ENCODE results near the gene RTN4IP1. TPM values are rescaled to one million over a fixed set of nuclear protein-coding genes. Genes with fewer than 3 reads are reported as not detected.
"Not testable (repeated sequence)": the region's sequence is repeated elsewhere in the genome, so short reads cannot be mapped to it uniquely, and the experiment has no call there.

Gene RTN4IP1
- total RNA-seq, 1 experiment from 2014 or later = 12.5 TPM

DNA sequence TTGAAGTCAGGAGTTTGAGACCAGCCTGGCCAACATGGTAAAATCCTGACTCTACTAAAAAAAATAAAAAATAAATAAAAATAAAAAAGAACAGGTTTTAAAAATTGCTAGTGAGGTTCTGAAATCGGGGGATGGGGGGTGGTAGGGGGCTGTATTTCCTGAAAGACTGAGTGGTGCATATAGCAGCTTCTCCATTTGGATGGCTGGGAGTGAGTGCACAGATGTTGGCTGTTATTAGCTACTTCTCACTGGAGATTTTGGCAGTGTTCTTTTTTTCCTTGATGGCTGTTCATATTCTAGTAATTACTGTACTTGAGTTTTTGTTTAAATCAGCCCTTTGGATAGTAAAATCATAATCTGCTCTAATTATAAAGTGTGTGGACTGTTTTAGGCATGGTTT, 79.8 kb downstream of the RTN4IP1 start:
- no peak overlapping the region for H3K27ac ChIP-seq (ENCODE audit: insufficient read length, low read depth, low read length)
- no peak overlapping the region for H3K23ac ChIP-seq (ENCODE audit: insufficient read length, low read depth, low read length)
- no peak for DNase-seq
- no peaks in the 10 kb centered on the region for H3K23me2 ChIP-seq (ENCODE audit: insufficient read length, low read depth, low read length, poor library complexity, severe bottlenecking)
- H3K9ac ChIP-seq (ENCODE audit: extremely low read depth, insufficient read length, low read length) = no peak overlapping the region
- no peak overlapping the region for H2AFZ ChIP-seq (ENCODE audit: low read length)
- no peak overlapping the region for H4K91ac ChIP-seq (ENCODE audit: insufficient read length, low read depth, low read length)
- no peak overlapping the region for H2AK5ac ChIP-seq (ENCODE audit: insufficient read length, low read length)
- H2BK5ac ChIP-seq (ENCODE audit: insufficient read length, low read length) = no peak overlapping the region
- H3K9me3 ChIP-seq (ENCODE audit: control insufficient read depth, low read depth, low read length) = no peaks in the 10 kb centered on the region
- no peak overlapping the region for H4K8ac ChIP-seq (replicated peaks; ENCODE audit: insufficient read length, low read depth, low read length)
- H3K56ac ChIP-seq (ENCODE audit: insufficient read length, low read depth, low read length) = no peak overlapping the region
- Mint-ChIP-seq H3K9me3 (no peaks in the 10 kb centered on the region), H3K36me3 (ENCODE audit: insufficient read depth in 1 of 3, low read depth in 3 of 3) (peaks cover 0 to 8% (median 7%) of the 10 kb centered on the region in 3 experiments; a peak in 3 of 7 replicates), H3K4me3 (no peak overlapping the region), H3K4me1 (peaks cover 8 to 16% of the 10 kb centered on the region in 2 experiments), H3K27ac (no peak overlapping the region), H3K27me3 (ENCODE audit: low read depth) (no peaks in the 10 kb centered on the region)
- no peak overlapping the region for H2BK12ac ChIP-seq (ENCODE audit: insufficient read length, low read depth, low read length)
- no peaks in the 10 kb centered on the region for H3K79me2 ChIP-seq (ENCODE audit: insufficient read depth, low read length)
- no peaks in the 10 kb centered on the region for H4K20me1 ChIP-seq (ENCODE audit: control insufficient read depth, insufficient read depth, insufficient read length)
- no peak overlapping the region for H3K14ac ChIP-seq (ENCODE audit: insufficient read depth, low read length)
- no peak overlapping the region for H3T11ph ChIP-seq (ENCODE audit: low read length)
- no peak overlapping the region for H2BK20ac ChIP-seq (ENCODE audit: low read depth, low read length, poor library complexity, severe bottlenecking)
- H3K4me1 ChIP-seq (ENCODE audit: insufficient read depth, low read length) = no peaks in the 10 kb centered on the region
- H2BK15ac ChIP-seq (ENCODE audit: low read depth, low read length) = no peak overlapping the region
- no peak overlapping the region for H3K18ac ChIP-seq (ENCODE audit: insufficient read length, low read depth, low read length)
- TF ChIP-seq, protein P1, sequence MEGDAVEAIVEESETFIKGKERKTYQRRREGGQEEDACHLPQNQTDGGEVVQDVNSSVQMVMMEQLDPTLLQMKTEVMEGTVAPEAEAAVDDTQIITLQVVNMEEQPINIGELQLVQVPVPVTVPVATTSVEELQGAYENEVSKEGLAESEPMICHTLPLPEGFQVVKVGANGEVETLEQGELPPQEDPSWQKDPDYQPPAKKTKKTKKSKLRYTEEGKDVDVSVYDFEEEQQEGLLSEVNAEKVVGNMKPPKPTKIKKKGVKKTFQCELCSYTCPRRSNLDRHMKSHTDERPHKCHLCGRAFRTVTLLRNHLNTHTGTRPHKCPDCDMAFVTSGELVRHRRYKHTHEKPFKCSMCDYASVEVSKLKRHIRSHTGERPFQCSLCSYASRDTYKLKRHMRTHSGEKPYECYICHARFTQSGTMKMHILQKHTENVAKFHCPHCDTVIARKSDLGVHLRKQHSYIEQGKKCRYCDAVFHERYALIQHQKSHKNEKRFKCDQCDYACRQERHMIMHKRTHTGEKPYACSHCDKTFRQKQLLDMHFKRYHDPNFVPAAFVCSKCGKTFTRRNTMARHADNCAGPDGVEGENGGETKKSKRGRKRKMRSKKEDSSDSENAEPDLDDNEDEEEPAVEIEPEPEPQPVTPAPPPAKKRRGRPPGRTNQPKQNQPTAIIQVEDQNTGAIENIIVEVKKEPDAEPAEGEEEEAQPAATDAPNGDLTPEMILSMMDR (conservative IDR thresholded peaks at IDR 0.05) = no peak
- H2BK120ac ChIP-seq (ENCODE audit: low read depth, low read length, poor library complexity, severe bottlenecking) = no peak overlapping the region
- no peak overlapping the region for H3K4me2 ChIP-seq (ENCODE audit: insufficient read depth, insufficient read length, low read length)
- WGBS (ENCODE audit: extremely low coverage, insufficient read length, low lambda C conversion rate) = no CpG with 5 or more reads among the region's 1 CpG
- no peaks in the 10 kb centered on the region for H3K27me3 ChIP-seq (ENCODE audit: insufficient read depth, low read length)
- H3K79me1 ChIP-seq (ENCODE audit: insufficient read depth, low read depth, low read length, poor library complexity, severe bottlenecking) = no peaks in the 10 kb centered on the region
- H3K4ac ChIP-seq (ENCODE audit: low read depth, low read length) = no peak overlapping the region
- H4K5ac ChIP-seq (ENCODE audit: insufficient read length, low read depth, low read length) = no peak overlapping the region

DNA sequence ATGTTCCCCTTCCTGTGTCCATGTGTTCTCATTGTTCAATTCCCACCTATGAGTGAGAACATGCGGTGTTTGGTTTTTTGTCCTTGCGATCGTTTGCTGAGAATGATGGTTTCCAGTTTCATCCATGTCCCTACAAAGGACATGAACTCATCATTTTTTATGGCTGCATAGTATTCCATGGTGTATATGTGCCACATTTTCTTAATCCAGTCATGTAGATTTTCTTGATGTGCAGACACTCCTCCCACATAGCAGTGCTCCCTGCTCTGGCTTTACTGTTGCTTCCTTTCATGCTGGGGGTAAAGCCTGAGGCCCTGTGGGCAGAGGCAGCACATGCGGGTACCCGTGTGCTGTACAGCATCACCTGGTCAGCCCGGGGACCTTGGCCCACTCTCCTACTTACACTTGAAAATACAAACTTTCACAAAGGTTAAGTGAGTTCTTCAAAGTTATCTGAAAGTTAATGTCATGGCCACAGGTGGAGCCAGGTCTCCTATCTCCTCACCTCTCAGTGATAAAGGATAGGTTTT, 80.3 kb downstream of the RTN4IP1 start:
- not testable (repeated sequence) for H3K4ac ChIP-seq (ENCODE audit: low read depth, low read length); H3K4me2 ChIP-seq (ENCODE audit: insufficient read depth, insufficient read length, low read length); H3K27ac ChIP-seq (ENCODE audit: insufficient read length, low read depth, low read length); H3K23me2 ChIP-seq (ENCODE audit: insufficient read length, low read depth, low read length, poor library complexity, severe bottlenecking); H3K18ac ChIP-seq (ENCODE audit: insufficient read length, low read depth, low read length); H4K91ac ChIP-seq (ENCODE audit: insufficient read length, low read depth, low read length); H2BK15ac ChIP-seq (ENCODE audit: low read depth, low read length); H2AK5ac ChIP-seq (ENCODE audit: insufficient read length, low read length); H3K4me3 Mint-ChIP-seq; H3K9me3 Mint-ChIP-seq; H3K14ac ChIP-seq (ENCODE audit: insufficient read depth, low read length); H4K8ac ChIP-seq (replicated peaks; ENCODE audit: insufficient read length, low read depth, low read length); H3K27me3 ChIP-seq (ENCODE audit: insufficient read depth, low read length); H2BK120ac ChIP-seq (ENCODE audit: low read depth, low read length, poor library complexity, severe bottlenecking); H3K9ac ChIP-seq (ENCODE audit: extremely low read depth, insufficient read length, low read length); H2BK20ac ChIP-seq (ENCODE audit: low read depth, low read length, poor library complexity, severe bottlenecking); H3K27ac Mint-ChIP-seq; H2BK12ac ChIP-seq (ENCODE audit: insufficient read length, low read depth, low read length); H3K4me1 ChIP-seq (ENCODE audit: insufficient read depth, low read length); H3K23ac ChIP-seq (ENCODE audit: insufficient read length, low read depth, low read length); H3K9me3 ChIP-seq (ENCODE audit: control insufficient read depth, low read depth, low read length); H2AFZ ChIP-seq (ENCODE audit: low read length); H4K5ac ChIP-seq (ENCODE audit: insufficient read length, low read depth, low read length); H3K56ac ChIP-seq (ENCODE audit: insufficient read length, low read depth, low read length); H3K27me3 Mint-ChIP-seq (ENCODE audit: low read depth); DNase-seq; H3T11ph ChIP-seq (ENCODE audit: low read length); H4K20me1 ChIP-seq (ENCODE audit: control insufficient read depth, insufficient read depth, insufficient read length); H3K79me1 ChIP-seq (ENCODE audit: insufficient read depth, low read depth, low read length, poor library complexity, severe bottlenecking); H3K79me2 ChIP-seq (ENCODE audit: insufficient read depth, low read length); H3K36me3 Mint-ChIP-seq (ENCODE audit: insufficient read depth in 1 of 3, low read depth in 3 of 3); H2BK5ac ChIP-seq (ENCODE audit: insufficient read length, low read length)
- no CpG with 5 or more reads among the region's 6 CpGs for WGBS (ENCODE audit: extremely low coverage, insufficient read length, low lambda C conversion rate)
- peaks cover 8 to 16% of the 10 kb centered on the region in 2 experiments for H3K4me1 Mint-ChIP-seq

Measured in H9 (cell line).